Stimulated activated naive CD4-positive, alpha-beta T cell treated with Interleukin-2 at 50 U/mL for 16 hours (primary cell): Measurements from ENCODE around the gene IGFBP2.

ENCODE experiments used
- DNase-seq: peaks from one replicate; lab custom pipeline; 2025; lab: John Stamatoyannopoulos, UW

Gene IGFBP2

GRCh38 chr2:216615298-216616082, 17.7 kb upstream of the IGFBP2 start:
- no peak for DNase-seq

- DNase-seq = no peak
These were observed 17.0 kb upstream of the IGFBP2 start for GRCh38 chr2:216616083-216616678.

- no peak for DNase-seq
These were observed 15.9 kb upstream of the IGFBP2 start for GRCh38 chr2:216617159-216617815.

GRCh38 chr2:216618785-216619184, 14.4 kb upstream of the IGFBP2 start:
- no peak for DNase-seq

- DNase-seq = no peak
These were observed 13.5 kb upstream of the IGFBP2 start for GRCh38 chr2:216619411-216620393.

- no peak for DNase-seq
These were observed 12.4 kb upstream of the IGFBP2 start for GRCh38 chr2:216620786-216621185.

- DNase-seq = no peak
These were observed 11.9 kb upstream of the IGFBP2 start for GRCh38 chr2:216621292-216621691.

GRCh38 chr2:216622526-216622925, 10.7 kb upstream of the IGFBP2 start:
- DNase-seq = no peak

- no peak for DNase-seq
These were observed 9.0 kb upstream of the IGFBP2 start for GRCh38 chr2:216624251-216624650.

- no peak for DNase-seq
These were observed 6.9 kb upstream of the IGFBP2 start for GRCh38 chr2:216626168-216626874.

- no peak for DNase-seq
These were observed 6.4 kb upstream of the IGFBP2 start for GRCh38 chr2:216626875-216627245.

GRCh38 chr2:216629784-216630183, 3.4 kb upstream of the IGFBP2 start:
- no peak for DNase-seq

GRCh38 chr2:216632346-216632951, 771 bp upstream of the IGFBP2 start:
- no peak for DNase-seq

GRCh38 chr2:216633616-216634369, 573 bp downstream of the IGFBP2 start:
- DNase-seq = no peak

GRCh38 chr2:216634370-216635148, 1.3 kb downstream of the IGFBP2 start:
- no peak for DNase-seq

- DNase-seq = no peak
These were observed 2.0 kb downstream of the IGFBP2 start for GRCh38 chr2:216635171-216635570.

- DNase-seq = no peak
These were observed 2.7 kb downstream of the IGFBP2 start for GRCh38 chr2:216635701-216636550.
